ENCODE measurements around the gene CACNA1A. TPM values are rescaled to one million over a fixed set of nuclear protein-coding genes. Genes with fewer than 3 reads are reported as not detected.
A peak's percentile ranks its signal among the peaks of the same experiment; 100 is the strongest.

CACNA1A gene
- total and polyA plus RNA-seq, 2 of the 13 experiments (the other 11 are each of a cell fraction or from before 2014, with no cell fraction given) = not detected

GRCh38 chr19:13162724-13163608, 343.3 kb downstream of the CACNA1A start (continued):
- TF ChIP-seq ZFP91 (CRISPR knock-in tag; IDR thresholded peaks at IDR 0.05; ENCODE audit: borderline replicate concordance) = peak; percentile 91; the same call in 1 of the 2 replicates
- TF ChIP-seq ZNF275 (CRISPR knock-in tag; IDR thresholded peaks at IDR 0.05; ENCODE audit: borderline replicate concordance) = peak; percentile 75; the same call in 1 of the 2 replicates
- TF ChIP-seq ZNF672 (CRISPR knock-in tag; IDR thresholded peaks at IDR 0.05) = no peak
- no peak for TF ChIP-seq FOXK2 (IDR thresholded peaks at IDR 0.05)
- no peak for TF ChIP-seq NKX3-1 (CRISPR knock-in tag; IDR thresholded peaks at IDR 0.05)
- TF ChIP-seq RXRB (CRISPR knock-in tag; IDR thresholded peaks at IDR 0.05; ENCODE audit: borderline replicate concordance) = peak; percentile 77
- no peak for TF ChIP-seq SP2 (CRISPR knock-in tag; IDR thresholded peaks at IDR 0.05)
- 0 out of 2 replicates have a peak, but pooled peaks have one; percentile 30 for TF ChIP-seq ARNT2 (CRISPR knock-in tag; IDR thresholded peaks at IDR 0.05; ENCODE audit: low read depth)
- no peak for TF ChIP-seq ZNF616 (CRISPR knock-in tag; IDR thresholded peaks at IDR 0.05; ENCODE audit: low read depth)
- no peak for TF ChIP-seq SMARCC2 (IDR thresholded peaks at IDR 0.05)
- TF ChIP-seq EHMT2 (IDR thresholded peaks at IDR 0.05; ENCODE audit: borderline replicate concordance, low read depth, low read length) = no peak
- peak; percentile 65 for TF ChIP-seq ZNF331 (CRISPR knock-in tag; IDR thresholded peaks at IDR 0.05)
- peak; percentile 68; the same call in 1 of the 2 replicates for TF ChIP-seq KDM6A (CRISPR knock-in tag; IDR thresholded peaks at IDR 0.05; ENCODE audit: low read depth)
- 0 out of 2 replicates have a peak, but pooled peaks have one; percentile 43 for TF ChIP-seq TOPORS (CRISPR knock-in tag; IDR thresholded peaks at IDR 0.05)
- TF ChIP-seq ZNF142 (CRISPR knock-in tag; IDR thresholded peaks at IDR 0.05) = peak; percentile 96
- no peak for TF ChIP-seq THAP8 (CRISPR knock-in tag; IDR thresholded peaks at IDR 0.05; ENCODE audit: borderline replicate concordance)
- TF ChIP-seq ELF1 (CRISPR knock-in tag; IDR thresholded peaks at IDR 0.05) = peak; percentile 70
- TF ChIP-seq IRF1 (CRISPR knock-in tag; IDR thresholded peaks at IDR 0.05; ENCODE audit: low read depth) = no peak

All from HepG2 (cell line).